H1 (cell line): ENCODE data around the gene ACBD4. TPM values are rescaled to one million over a fixed set of nuclear protein-coding genes. Genes with fewer than 3 reads are reported as not detected.

Source experiments
- CHD7 ChIP-seq: fragments of 300-600 bp; sonication (generic); IDR thresholded peaks from 2 replicates; pipeline ENCODE4 v1.7.1; 2012; ENCODE audit warnings: low read length, moderate library complexity, mild to moderate bottlenecking, inconsistent platforms; ENCODE audit not compliant: insufficient replicate concordance
- polyA plus RNA-seq, 7 experiments: library from polyadenylated mRNA; depleted of rRNA in 3 of 7; stranded (reverse) in 5 of 7; unstranded in 2 of 7; fragments of >200 nt in 5 of 7; fragments of 200-250 nt in 2 of 7; gene quantifications; 1 replicate in 5 of 7; 2 replicates in 1 of 7; 4 replicates in 1 of 7; pipeline versions ENCODE4 v1.2.1 to v1.2.3, GENCODE V29; 2011 to 2013; ENCODE audit warnings: missing spikeins in 2 of 7, mixed read lengths in 2 of 7
- total RNA-seq: library from RNA; stranded (reverse); fragmentation: NEBNext Ultra II Directional; extraction: Animal tissue kit (Norgen Biotek cat#: 25700); gene quantifications from 2 replicates; pipeline ENCODE4 v1.2.1, GENCODE V29; 2021

ACBD4 gene
- total and polyA plus RNA-seq, 2 of the 8 experiments (the other 6 are each of a cell fraction or from before 2014, with no cell fraction given): 7.3 to 10.7 TPM

- no peak for TF ChIP-seq CHD7
Measured at GRCh38 chr17:45101883-45102811, 33.3 kb upstream of the ACBD4 start (continued).
